H4 (cell line): ENCODE measurements around the gene FAM114A1. TPM values are rescaled to one million over a fixed set of nuclear protein-coding genes. Genes with fewer than 3 reads are reported as not detected.
A peak's percentile ranks its signal among the peaks of the same experiment; 100 is the strongest.

Source experiments
- DNase-seq: peaks from one replicate; pipeline ENCODE4 v3.0.0-alpha.2; 2015; ENCODE audit warnings: low spot score
- total RNA-seq: library from RNA; depleted of rRNA; stranded (reverse); fragments of >200 nt; shearing (Covaris generic); gene quantifications from 2 replicates; pipeline ENCODE4 v1.2.3, GENCODE V29; 2014

The FAM114A1 gene
- total RNA-seq, 1 experiment from 2014 or later = 89.3 TPM

- DNase-seq = no peak
Measured at GRCh38 chr4:38858097-38858420, 9.5 kb upstream of the FAM114A1 start.

- DNase-seq = no peak
Measured at GRCh38 chr4:38859501-38859900, 8.1 kb upstream of the FAM114A1 start.

- DNase-seq = peak; percentile 67
Measured at GRCh38 chr4:38860788-38861424, 6.7 kb upstream of the FAM114A1 start.

GRCh38 chr4:38861791-38862190, 5.8 kb upstream of the FAM114A1 start:
- no peak for DNase-seq

GRCh38 chr4:38865445-38865844, 2.2 kb upstream of the FAM114A1 start:
- DNase-seq = no peak

GRCh38 chr4:38866973-38867477, 581 bp upstream of the FAM114A1 start:
- no peak for DNase-seq

- no peak for DNase-seq
Measured at GRCh38 chr4:38868059-38868960, 704 bp downstream of the FAM114A1 start.

GRCh38 chr4:38869511-38869910, 1.9 kb downstream of the FAM114A1 start:
- no peak for DNase-seq

- DNase-seq = no peak
Measured at GRCh38 chr4:38870098-38870808, 2.6 kb downstream of the FAM114A1 start.

- DNase-seq = no peak
Measured at GRCh38 chr4:38871593-38871992, 4.0 kb downstream of the FAM114A1 start.

GRCh38 chr4:38872620-38873019, 5.0 kb downstream of the FAM114A1 start:
- peak; percentile 97 for DNase-seq

- no peak for DNase-seq
Measured at GRCh38 chr4:38873290-38873944, 5.8 kb downstream of the FAM114A1 start.

GRCh38 chr4:38876636-38877035, 9.0 kb downstream of the FAM114A1 start:
- DNase-seq = no peak

GRCh38 chr4:38884254-38884653, 16.6 kb downstream of the FAM114A1 start:
- no peak for DNase-seq

GRCh38 chr4:38889143-38889542, 21.5 kb downstream of the FAM114A1 start:
- DNase-seq = peak; percentile 63

- DNase-seq = no peak
Measured at GRCh38 chr4:38891051-38891983, 23.7 kb downstream of the FAM114A1 start.

GRCh38 chr4:38894322-38894982, 26.8 kb downstream of the FAM114A1 start:
- no peak for DNase-seq

GRCh38 chr4:38896940-38897339, 29.3 kb downstream of the FAM114A1 start:
- no peak for DNase-seq

GRCh38 chr4:38898245-38898644, 30.6 kb downstream of the FAM114A1 start:
- DNase-seq = no peak

GRCh38 chr4:38902221-38902620, 34.6 kb downstream of the FAM114A1 start:
- no peak for DNase-seq
